AG04449 (cell line): Measurements from ENCODE around the gene BLMH.

Source experiments
- CTCF ChIA-PET: fragments of 350-600 bp; formaldehyde crosslinking; extraction: SDS; loops from one replicate; lab custom pipeline; 2021; ENCODE audit warnings: antibody characterized with exemption; lab: Yijun Ruan, JAX
- POLR2A ChIA-PET: fragments of 400-600, 350-600 bp; formaldehyde crosslinking; extraction: SDS; loops from one replicate; lab custom pipeline; 2020; ENCODE audit warnings: antibody characterized with exemption, inconsistent platforms; lab: Yijun Ruan, JAX
- DNase-seq: peaks from one replicate; pipeline ENCODE4 v3.0.0-alpha.2; 2010; ENCODE audit warnings: low read depth, low spot score
- H3K4me3 ChIP-seq: 2 replicates; pipeline ENCODE4 v1.5.1; 2011; ENCODE audit warnings: low read depth, mild to moderate bottlenecking, control low read depth, low read length
- CTCF ChIP-seq: IDR thresholded peaks from one replicate; pipeline ENCODE4 v1.5.1; 2011; ENCODE audit warnings: mild to moderate bottlenecking, moderate library complexity, low read length, control low read depth, inconsistent platforms; ENCODE audit not compliant: insufficient read depth; ENCODE audit errors: missing control alignments

Gene BLMH

DNA sequence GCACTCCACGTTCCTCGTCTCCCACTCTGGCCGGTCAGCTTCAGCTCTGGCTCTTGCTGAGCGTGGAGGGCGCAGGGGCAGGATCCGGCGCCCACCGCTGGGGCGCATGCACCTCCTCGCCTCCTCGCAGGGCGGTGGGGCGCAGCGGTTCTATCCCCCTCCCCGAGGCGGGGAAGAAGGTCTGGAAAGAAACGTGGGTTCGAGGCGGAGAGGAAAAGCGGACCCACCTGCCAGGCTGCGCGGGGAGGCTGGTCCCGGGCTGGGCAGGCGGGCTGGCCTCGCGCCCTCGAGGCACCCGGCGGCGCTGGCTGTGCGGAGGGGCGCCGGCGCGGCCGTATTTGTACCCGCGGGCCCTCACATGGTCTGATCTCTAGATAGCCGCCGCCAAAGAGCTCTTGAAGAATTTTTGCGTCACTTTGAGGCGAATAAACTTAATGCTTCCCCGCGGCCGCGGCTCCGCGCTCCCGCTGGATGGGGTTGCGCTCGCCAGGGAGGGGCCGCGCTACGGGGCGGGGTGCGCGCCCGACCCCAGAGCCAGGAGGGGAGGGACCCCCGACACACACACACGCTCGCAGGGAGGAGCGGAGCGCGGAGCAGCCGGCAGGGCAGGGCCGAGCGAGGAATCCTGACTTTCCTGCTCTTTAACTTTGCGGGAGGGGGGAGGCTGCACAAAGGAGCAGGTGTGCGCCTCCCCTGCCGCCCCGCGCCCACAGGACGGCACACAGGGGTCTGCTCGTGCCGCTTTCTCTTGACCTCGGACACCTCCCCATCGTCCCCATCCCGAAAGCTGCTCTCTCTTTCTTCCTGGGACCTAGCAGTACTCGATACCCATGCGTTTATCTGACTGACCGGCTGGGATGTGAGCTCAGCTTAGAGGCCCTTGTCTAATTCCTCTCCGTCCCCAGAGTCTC, 56.1 kb downstream of the BLMH start, which contains the start of gene SLC6A4:
SLC6A4 (minus strand) TSS at position 312 of the 911 bp plus-strand sequence. CDS start 13,739 bp downstream, outside the sequence.
- DNase-seq: no peak
- ChIA-PET POLR2A (interaction anchor here (1.3 kb wide), 1 partner anchor 9 kb away, joined by 3 read pairs; no protein-coding TSS in a partner anchor), CTCF (interaction anchor here (0.7 to 2.1 kb wide), 5 partner anchors 9 to 131 kb away, joined by 3 to 11 read pairs (median 5); no protein-coding TSS in a partner anchor)
- no peak for TF ChIP-seq CTCF
- H3K4me3 ChIP-seq: peak within 1 kb of the TSS; percentile 46

- ChIA-PET POLR2A (no interaction called here), CTCF (interaction anchor here (1.5 to 2.1 kb wide), 3 partner anchors 32 to 139 kb away, joined by 3 to 11 read pairs (median 3); no protein-coding TSS in a partner anchor)
- no peak for TF ChIP-seq CTCF
- no peak for DNase-seq
- H3K4me3 ChIP-seq: peak overlapping the region; percentile 27
Measured at GRCh38 chr17:30234964-30235363, 56.8 kb downstream of the BLMH start.

- ChIA-PET CTCF (interaction anchor here (1.5 kb wide), 1 partner anchor 139 kb away, joined by 3 read pairs; no protein-coding TSS in a partner anchor), POLR2A (no interaction called here)
- H3K4me3 ChIP-seq: no peak overlapping the region
- no peak for TF ChIP-seq CTCF
- DNase-seq: no peak
Measured at GRCh38 chr17:30234296-30234695, 57.4 kb downstream of the BLMH start.

DNA sequence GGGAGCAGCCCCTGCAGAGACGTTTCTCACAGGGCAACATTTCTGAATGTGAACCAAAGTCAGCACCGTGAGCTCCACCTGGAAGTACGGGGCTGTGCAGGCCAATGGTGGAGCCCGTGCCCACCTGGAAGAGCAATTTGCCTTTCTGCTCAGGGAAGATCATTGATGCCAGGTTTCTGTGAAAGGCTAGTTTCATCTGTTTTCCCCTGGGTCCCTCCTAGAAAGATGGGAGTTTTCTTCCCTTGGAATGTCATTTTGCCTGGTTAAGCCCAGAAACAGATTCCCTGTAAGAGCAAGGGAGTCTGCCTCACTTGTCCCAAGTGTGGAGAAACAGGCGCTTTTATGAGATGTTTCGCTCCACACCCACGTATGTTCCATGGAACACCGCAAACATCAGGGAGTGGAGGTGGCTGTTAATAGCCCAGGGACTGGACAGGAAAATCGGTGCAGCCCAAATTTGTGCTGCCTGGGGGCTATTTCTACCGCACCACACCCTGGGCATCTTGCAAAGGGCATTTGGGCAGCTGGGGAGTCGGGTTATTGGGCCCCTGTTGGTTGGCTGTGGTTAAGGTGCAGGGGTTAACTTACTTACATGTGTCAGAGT, 58.8 kb downstream of the BLMH start:
- ChIA-PET CTCF (interaction anchor here (0.6 kb wide), 1 partner anchor 684 kb away, joined by 4 read pairs; no protein-coding TSS in a partner anchor), POLR2A (no interaction called here)
- H3K4me3 ChIP-seq: no peak overlapping the region
- DNase-seq: no peak
- no peak for TF ChIP-seq CTCF

DNA sequence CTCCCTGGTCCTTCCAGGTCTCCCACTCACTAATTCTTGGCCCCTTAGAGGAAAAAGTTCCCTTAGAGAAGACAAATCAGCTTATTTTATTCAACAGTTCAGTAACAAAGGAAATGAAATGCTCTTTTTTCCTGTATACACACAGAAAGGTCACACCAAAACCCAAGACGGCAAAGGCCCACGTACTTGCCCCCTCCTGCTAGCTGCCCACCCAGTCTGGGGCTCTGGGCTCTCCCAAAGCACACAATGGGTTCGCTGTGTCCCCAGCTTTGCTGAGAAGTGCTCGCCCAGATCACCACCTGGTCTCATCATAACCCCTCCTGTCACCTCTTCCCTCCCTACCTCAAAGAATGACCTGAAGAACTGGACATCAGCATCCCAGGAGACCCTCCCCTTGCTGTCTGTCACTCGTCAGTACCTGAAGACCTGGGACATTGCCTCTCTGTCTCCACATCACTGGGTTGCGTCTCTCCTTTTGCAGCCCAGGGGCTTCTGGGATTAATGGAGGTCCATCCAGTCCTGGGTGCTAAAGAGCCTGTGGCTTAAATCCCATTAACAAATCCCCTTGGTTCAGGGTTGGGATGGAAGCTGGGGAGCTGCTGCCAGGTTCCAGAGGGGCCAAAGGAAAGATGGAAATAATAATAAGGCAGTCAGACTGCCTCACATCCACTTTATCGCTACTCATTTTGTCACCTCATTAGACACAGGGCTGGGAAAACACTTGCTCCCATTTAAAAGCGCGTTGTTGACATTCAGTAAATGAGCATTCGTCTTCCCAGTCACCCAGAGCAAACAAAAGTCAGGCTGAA, 59.5 kb downstream of the BLMH start:
- H3K4me3 ChIP-seq: no peak overlapping the region
- POLR2A ChIA-PET: no interaction called here
- DNase-seq: no peak
- CTCF ChIA-PET: interaction anchor here (0.6 to 1.2 kb wide), 2 partner anchors 116 to 136 kb away, joined by 3 to 4 read pairs; no protein-coding TSS in a partner anchor
- no peak for TF ChIP-seq CTCF
